Loucy (cell line): ENCODE results near the gene PHETA2.

Source experiments
- H2AFZ ChIP-seq: fragments of 200-600 bp; sonication (generic); 2 replicates; pipeline ENCODE4 v1.6.0; 2016; ENCODE audit warnings: antibody characterized with exemption, mild to moderate bottlenecking, low read length, moderate library complexity
- H3F3A ChIP-seq: fragments of 200-600 bp; 2 replicates; pipeline ENCODE4 v1.6.0; 2016; ENCODE audit warnings: antibody characterized with exemption, low read depth, mild to moderate bottlenecking
- H3K27me3 ChIP-seq: fragments of 200-600 bp; sonication (generic); 2 replicates; pipeline ENCODE4 v1.6.1; 2014; ENCODE audit warnings: low read length, mild to moderate bottlenecking; ENCODE audit not compliant: insufficient read depth, poor library complexity, severe bottlenecking
- H3K36me3 ChIP-seq: fragments of 200-600 bp; sonication (generic); 2 replicates; pipeline ENCODE4 v1.6.1; 2016; ENCODE audit warnings: low read length; ENCODE audit not compliant: insufficient read depth
- H3K4me1 ChIP-seq: fragments of 200-600 bp; sonication (generic); 2 replicates; pipeline ENCODE4 v1.5.1; 2014; ENCODE audit warnings: low read length, mild to moderate bottlenecking; ENCODE audit not compliant: insufficient read depth, poor library complexity, severe bottlenecking
- H3K4me2 ChIP-seq: fragments of 200-600 bp; sonication (generic); 2 replicates; pipeline ENCODE4 v1.6.0; 2014; ENCODE audit warnings: antibody characterized with exemption, low read length, low read depth, mild to moderate bottlenecking; ENCODE audit not compliant: poor library complexity, severe bottlenecking
- H3K4me3 ChIP-seq: fragments of 200-600 bp; sonication (generic); 2 replicates; pipeline ENCODE4 v1.5.1; 2014; ENCODE audit warnings: low read length, mild to moderate bottlenecking, mixed read lengths; ENCODE audit not compliant: poor library complexity, severe bottlenecking
- H3K79me2 ChIP-seq: fragments of 200-600 bp; sonication (generic); 2 replicates; pipeline ENCODE4 v1.6.1; 2014; ENCODE audit warnings: low read length; ENCODE audit not compliant: insufficient read depth
- H3K9ac ChIP-seq: fragments of 200-600 bp; sonication (generic); 2 replicates; pipeline ENCODE4 v1.6.0; 2014; ENCODE audit warnings: mild to moderate bottlenecking, low read depth, low read length, moderate library complexity; ENCODE audit not compliant: poor library complexity, severe bottlenecking
- H3K9me2 ChIP-seq: fragments of 200-600 bp; sonication (generic); replicated peaks from 2 replicates; pipeline ENCODE4 v1.6.1; 2016; ENCODE audit warnings: low read depth, low read length, mixed read lengths
- H3K9me3 ChIP-seq: fragments of 200-600 bp; sonication (generic); 2 replicates; pipeline ENCODE4 v1.6.1; 2014; ENCODE audit warnings: mild to moderate bottlenecking, antibody characterized with exemption, low read length, low read depth; ENCODE audit not compliant: insufficient read depth
- H4K20me1 ChIP-seq: fragments of 200-600 bp; sonication (generic); 2 replicates; pipeline ENCODE4 v1.6.0; 2014; ENCODE audit warnings: antibody characterized with exemption, low read length, mild to moderate bottlenecking; ENCODE audit not compliant: insufficient read depth, poor library complexity, severe bottlenecking
- EZH2phosphoT487 ChIP-seq: fragments of 200-600 bp; IDR thresholded peaks from 2 replicates; pipeline ENCODE4 v1.6.1; 2018; ENCODE audit warnings: antibody characterized with exemption, mild to moderate bottlenecking, moderate library complexity, borderline replicate concordance
- TF ChIP-seq, protein P1 (sequence below): fragments of 200-600 bp; sonication (generic); conservative IDR thresholded peaks from 2 replicates; pipeline ENCODE4 v1.5.1; 2014; ENCODE audit warnings: mild to moderate bottlenecking, antibody characterized with exemption, low read length

PHETA2 gene

DNA sequence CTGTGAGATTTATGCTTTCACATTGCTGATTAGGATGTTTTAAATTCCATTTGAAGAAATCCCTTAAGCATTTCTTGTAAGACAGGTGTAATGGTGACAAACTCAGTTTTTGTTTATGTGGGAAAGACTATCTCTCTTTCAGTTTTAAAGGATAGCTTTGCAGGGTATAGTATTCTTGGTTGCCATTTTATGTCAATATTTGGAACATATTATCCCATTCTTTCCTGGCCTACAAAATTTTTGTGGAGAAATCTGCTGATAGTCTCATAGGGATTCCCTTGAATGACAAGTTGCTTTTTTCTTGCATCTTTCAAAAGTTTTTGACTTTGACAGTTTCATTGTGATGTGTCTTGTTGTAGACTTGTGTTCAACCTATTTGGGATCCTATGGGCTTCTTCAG, 32.3 kb upstream of the PHETA2 start:
- no peak for TF ChIP-seq EZH2phosphoT487
- TF ChIP-seq, protein P1, sequence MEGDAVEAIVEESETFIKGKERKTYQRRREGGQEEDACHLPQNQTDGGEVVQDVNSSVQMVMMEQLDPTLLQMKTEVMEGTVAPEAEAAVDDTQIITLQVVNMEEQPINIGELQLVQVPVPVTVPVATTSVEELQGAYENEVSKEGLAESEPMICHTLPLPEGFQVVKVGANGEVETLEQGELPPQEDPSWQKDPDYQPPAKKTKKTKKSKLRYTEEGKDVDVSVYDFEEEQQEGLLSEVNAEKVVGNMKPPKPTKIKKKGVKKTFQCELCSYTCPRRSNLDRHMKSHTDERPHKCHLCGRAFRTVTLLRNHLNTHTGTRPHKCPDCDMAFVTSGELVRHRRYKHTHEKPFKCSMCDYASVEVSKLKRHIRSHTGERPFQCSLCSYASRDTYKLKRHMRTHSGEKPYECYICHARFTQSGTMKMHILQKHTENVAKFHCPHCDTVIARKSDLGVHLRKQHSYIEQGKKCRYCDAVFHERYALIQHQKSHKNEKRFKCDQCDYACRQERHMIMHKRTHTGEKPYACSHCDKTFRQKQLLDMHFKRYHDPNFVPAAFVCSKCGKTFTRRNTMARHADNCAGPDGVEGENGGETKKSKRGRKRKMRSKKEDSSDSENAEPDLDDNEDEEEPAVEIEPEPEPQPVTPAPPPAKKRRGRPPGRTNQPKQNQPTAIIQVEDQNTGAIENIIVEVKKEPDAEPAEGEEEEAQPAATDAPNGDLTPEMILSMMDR = no peak
- no peaks in the 10 kb centered on the region for H3K4me1 ChIP-seq
- no peaks in the 10 kb centered on the region for H3F3A ChIP-seq

DNA sequence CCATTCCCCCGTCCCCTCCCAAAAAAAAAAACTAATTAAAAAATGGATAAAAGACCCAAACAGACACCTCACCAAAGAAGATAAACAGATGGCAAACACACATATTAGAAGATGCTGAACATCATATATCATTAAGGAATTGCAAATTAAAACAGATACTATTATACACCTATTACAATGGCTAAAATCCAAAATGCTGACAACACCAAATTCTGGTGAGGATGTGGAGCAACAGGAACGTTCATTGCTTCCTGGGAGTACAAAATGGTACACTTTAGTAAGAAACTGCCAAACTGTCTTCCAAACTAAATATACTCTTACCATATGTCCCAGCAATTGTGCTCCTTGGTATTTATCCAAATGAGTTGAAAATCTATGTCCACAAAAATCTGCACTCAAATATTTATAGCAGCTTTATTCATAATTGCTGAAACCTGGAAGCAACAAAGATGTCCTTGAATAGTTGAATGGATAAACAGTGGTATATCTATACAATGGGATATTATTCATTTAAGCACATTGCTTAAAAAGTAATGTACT, 23.3 kb upstream of the PHETA2 start:
- Histone ChIP-seq H3K4me1 (no peaks in the 10 kb centered on the region), H4K20me1 (no peaks in the 10 kb centered on the region), H3F3A (no peaks in the 10 kb centered on the region), H3K27me3 (no peaks in the 10 kb centered on the region), H3K9ac (no peak overlapping the region), H3K4me3 (no peak overlapping the region), H3K9me2 (no peaks in the 10 kb centered on the region), H3K36me3 (no peaks in the 10 kb centered on the region), H3K4me2 (no peak overlapping the region), H3K79me2 (no peaks in the 10 kb centered on the region), H2AFZ (no peak overlapping the region), H3K9me3 (no peaks in the 10 kb centered on the region)
- no peak for TF ChIP-seq EZH2phosphoT487
- TF ChIP-seq, protein P1 = no peak

More for the DNA sequence above, 32.3 kb upstream of the PHETA2 start:
- peaks cover 6% of the 10 kb centered on the region; the same call in 1 of the 2 replicates for H3K9me3 ChIP-seq
- no peak overlapping the region for H2AFZ ChIP-seq
- H3K36me3 ChIP-seq = no peaks in the 10 kb centered on the region
- no peak overlapping the region for H3K4me2 ChIP-seq
- H3K4me3 ChIP-seq = no peak overlapping the region
- no peaks in the 10 kb centered on the region for H3K9me2 ChIP-seq
- H3K9ac ChIP-seq = no peak overlapping the region
- no peaks in the 10 kb centered on the region for H3K79me2 ChIP-seq
- no peaks in the 10 kb centered on the region for H3K27me3 ChIP-seq
- no peaks in the 10 kb centered on the region for H4K20me1 ChIP-seq

DNA sequence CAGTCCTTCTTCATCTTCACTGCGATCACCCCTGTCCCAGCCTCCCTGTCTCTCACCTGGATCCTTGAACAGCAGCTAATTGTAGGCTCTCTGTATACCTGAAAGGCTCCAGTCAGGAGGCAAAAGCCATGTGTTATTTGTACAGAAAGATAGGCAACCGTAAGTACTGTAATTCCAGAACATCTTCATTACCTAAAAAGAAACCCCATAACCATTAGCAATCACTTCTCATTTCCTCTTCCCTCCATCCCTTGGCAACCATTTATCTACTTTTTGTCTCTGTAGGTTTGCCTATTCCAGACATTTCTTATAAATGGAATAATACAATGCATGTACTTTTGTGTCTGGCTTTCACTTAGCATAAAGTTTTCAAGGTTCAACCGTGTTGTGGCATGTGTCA, 21.3 kb upstream of the PHETA2 start:
- Histone ChIP-seq H3K4me2 (no peak overlapping the region), H3K4me3 (no peak overlapping the region), H3K9ac (no peak overlapping the region), H3K79me2 (no peaks in the 10 kb centered on the region), H3K9me2 (no peaks in the 10 kb centered on the region), H3K4me1 (no peaks in the 10 kb centered on the region), H3K36me3 (no peaks in the 10 kb centered on the region), H4K20me1 (no peaks in the 10 kb centered on the region), H3F3A (no peaks in the 10 kb centered on the region), H3K27me3 (no peaks in the 10 kb centered on the region), H2AFZ (no peak overlapping the region), H3K9me3 (peaks cover 9% of the 10 kb centered on the region; the same call in 1 of the 2 replicates)
- TF ChIP-seq, protein P1 = no peak
- no peak for TF ChIP-seq EZH2phosphoT487
